NCI-H2227 (cell line): ENCODE data around the gene NPAS3.

Experiments used
- DNase-seq: peaks from one replicate; lab custom pipeline; 2025; ENCODE audit not compliant: unreplicated experiment; lab: John Stamatoyannopoulos, UW

Gene NPAS3

DNA sequence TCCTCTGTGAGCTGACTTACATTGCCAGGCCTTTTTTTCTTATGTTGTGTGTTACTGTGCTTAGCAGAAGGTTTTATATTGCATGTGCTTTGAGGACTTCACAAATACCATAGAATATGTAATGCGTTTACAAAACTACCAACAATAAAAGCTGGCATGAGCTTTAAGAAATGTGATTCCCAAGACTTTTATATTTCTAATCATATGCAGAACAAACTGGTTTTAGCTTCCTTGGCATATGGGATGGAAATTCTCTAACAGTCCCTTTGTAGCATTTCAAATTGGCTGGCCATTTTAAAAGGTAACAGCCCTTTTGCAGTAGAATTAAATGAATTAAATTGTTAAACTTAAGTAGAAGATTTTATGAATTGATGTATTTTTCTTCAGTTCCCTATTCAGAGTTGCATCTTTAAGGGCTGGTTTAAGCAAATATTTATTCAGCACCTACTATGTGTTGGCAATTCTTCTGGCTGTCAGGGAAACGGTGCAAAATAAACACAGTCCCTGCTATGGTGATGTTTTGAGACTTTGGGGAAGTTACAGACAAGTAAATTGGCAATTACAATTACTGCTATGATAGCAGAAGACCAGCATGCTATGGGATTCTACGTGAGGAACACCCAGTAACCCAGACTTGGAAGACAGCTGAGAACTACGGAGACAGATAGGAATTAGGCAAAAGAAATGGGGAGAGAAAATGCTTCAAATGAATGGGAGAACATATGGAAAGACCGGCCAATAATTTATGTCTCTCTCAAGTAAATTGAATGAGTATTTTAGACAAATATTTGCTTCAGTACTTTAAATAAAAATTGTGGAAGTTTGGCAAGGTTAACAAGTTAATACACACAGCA, 565.8 kb downstream of the NPAS3 start:
- DNase-seq: no peak

DNA sequence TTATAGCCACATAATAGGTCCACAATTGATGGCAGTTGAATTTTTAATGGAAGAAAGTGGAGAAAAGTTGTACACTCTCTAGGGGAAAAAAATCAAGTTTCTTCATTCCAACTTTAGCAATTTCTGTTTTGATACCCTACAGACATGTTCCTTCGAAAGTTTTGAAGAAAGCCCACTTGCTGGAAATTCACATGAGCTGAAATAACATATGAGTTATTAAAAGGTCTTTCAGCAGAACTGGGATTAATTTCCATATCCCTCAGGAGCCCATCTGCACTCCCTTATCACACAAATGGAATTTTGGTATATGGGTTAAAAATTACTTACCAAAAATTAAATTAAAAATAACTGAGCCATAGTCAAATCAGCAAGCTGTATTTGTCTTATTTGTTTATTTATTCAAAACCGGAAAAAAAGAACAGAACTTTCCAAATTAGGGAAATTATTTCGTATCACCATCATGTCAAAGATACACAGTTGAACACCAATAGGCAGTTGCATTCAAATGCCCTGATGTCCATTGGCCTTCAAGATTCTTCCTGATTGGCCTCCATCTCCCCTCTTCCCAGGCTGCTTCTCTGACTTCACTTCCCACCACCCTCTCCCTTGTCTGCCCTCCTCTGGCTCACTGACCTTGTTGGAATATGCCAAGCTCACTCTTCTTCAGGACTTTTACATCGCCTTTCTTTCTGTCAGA, 566.7 kb downstream of the NPAS3 start:
- no peak for DNase-seq

DNA sequence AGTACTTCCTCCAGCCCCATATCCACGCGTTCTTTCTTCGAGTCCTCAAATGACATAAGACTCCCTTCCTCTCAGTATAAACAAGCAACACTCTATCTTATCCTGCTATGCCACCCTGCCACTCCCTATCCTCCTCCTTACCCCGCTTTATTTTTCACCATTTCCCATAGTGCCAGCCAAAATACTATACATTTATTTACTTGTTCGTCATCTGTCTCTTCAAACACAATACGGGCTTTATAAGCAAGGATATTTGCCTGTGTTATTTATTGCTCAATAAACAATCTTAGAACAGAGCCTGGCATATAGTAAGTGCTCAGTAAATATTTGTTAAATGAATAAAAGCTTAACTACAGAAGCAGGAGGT, 567.3 kb downstream of the NPAS3 start:
- DNase-seq: no peak

DNA sequence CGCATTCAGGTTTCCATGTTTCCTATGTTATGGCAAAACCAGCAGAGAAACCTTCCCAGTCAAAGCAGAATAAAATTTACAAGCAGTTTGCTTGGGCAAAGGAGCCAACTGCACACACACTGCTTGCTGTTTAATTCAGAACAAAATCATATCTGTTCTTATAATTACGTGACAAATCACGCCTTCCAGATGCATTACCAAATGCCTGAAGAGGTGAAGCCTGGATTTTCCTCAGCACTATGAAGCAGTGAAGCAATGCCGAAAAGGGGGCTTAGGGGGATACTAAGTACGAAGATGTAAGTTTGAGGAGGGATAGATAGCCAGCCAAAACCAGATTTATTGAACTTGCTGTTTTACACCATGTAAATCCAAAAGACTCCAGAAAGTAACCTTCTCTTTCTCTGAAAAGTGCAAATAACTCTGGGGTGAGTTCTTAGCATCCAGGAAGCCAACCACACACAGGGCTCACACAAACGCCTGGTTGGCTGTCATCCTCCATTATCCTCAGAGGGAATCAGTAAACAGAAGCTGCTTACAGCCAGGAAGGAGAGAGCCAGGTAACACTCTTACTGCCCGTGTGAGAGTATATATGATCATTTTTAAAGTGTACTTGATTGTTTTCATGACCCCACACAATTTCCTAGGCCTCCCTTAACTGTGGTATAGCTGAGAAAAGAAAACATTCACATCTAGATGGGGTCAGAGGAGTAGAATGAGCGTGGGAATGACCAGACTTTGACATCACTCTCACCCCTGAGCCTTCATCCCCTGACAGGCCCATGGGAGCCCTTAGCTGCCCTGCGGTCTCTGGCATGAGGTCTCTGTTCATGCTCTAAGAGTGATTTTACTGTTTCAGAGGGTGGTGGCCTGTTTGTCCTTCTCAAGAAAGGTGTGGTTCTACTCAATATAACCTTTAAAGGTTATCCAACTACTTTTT, 569.7 kb downstream of the NPAS3 start:
- no peak for DNase-seq

DNA sequence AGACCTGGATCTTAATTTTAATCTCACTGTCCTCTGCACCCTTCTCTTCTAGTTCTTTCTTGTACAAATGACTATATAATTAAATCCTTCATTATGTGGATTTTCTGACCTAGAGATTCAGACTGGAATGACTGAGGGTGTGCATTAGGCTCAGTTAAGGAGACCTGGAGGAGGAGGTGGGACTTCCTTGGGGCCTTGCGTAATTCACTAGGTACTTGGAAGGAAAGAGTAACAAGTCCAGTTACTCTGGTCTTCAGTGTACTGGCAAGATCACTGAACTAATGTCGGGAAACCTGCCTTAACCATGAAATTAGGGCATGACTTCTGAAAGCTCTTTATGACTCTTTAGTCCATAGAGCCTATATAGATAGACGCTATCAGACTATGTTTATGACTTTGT, 570.8 kb downstream of the NPAS3 start:
- DNase-seq: no peak

DNA sequence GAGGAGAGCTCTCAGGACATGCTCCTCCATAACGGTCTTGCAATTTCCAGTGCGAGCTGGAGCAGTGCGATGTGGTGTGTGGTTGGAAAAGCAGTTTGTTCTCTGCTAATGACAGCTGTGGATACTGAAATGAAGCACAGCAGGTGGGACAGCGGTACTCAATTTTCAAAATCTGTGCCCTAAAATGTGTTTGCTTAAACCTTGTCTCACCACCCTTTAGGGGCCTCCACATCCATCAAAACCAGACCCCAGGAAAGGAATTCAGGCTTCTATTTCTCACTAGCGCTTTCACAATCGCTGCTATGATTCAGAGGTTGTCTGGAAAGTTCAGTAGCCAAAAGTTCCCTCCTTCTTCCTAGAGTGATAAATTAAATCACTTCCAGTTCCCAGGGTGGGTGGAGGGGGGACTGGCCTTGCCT, 571.4 kb downstream of the NPAS3 start:
- peak; percentile 26 for DNase-seq

DNA sequence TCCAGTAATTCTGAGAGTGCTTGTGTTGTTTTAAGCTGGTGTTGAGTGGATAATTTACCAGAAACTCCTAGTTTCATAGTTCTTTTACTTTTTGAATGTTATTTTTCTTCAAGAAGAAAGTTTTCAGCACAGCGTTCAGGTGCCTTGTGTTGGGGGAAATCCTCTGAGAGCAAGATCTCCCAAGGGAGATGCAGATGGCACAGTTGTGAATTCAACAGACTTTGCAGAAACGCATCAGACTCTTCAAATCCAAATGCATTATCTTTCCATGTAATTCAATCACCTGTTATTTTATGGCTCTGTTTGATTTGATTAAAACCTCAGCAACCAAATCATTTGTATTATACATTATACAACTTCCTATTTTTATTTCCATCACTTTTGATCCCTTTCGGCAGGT, 572.3 kb downstream of the NPAS3 start:
- DNase-seq: no peak

DNA sequence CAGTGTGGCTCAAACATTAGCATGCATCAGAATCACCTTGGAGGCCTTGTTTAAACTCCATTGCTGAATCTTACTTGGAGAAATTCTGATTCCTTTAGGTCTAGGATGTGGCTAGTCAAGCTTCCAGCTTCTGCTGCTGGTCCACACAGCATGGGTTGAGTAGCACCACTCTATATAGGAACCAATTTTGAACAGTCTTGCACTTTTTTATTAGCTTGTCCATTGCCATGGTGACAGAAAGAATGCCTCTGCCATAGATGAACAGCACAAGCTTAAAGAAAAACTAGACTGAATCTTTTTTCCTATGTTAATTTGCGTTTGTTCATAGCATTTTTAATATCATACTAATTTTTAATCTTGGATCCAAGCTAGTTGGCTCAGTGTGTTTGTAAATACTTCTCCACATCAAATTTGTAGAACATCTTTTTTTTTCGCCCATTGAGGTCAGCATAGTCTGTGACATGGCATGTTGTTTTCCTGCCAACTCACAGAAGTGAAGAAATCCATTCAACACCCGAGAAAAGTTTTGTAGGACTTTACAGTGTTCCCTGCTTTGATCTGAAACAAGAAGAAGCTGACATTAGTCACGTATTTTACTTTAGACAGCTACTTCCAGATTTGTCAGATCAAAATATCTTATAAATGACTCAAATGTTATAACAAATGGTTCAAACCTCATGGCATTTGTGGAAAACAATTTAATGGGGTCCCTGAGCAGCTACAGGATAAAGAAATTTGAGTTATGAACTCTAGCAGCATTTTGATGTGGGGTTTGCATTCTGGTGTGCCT, 573.4 kb downstream of the NPAS3 start:
- no peak for DNase-seq

DNA sequence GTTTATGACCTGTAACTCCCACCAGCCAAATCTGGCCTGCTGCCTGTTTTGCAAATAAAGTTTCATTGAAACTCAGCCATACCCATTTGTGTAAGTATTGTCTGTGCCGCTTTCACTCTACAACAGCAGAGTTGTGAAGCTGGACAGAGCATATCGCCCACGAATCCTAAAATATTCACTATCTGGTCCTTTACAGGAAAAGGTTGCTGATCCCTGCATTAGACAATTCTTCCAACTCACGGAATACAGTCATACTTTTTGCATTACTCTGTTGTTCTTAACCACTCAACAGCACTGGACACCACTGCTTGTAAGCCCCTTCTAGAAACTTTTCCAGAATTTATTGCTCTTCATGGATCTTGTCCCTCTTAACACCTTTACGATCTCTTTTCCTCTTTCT, 576.8 kb downstream of the NPAS3 start:
- no peak for DNase-seq

DNA sequence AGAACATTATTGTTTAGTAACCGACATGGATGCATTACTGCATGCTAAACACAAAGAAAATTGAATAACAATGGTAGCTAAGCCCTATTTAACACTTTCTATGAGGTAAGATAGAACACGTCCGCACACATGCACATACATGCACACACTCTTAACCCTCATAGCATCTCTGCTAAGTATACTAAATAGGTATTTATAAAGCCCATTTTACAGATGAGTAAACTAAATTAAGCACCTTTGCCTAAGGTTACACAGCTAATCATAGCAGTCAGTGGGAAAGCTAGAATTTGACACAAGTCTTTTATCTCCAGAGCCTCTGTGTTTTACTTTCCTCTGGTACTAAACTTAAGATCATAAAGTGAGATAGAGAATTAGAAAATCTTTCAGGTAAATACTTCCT, 577.2 kb downstream of the NPAS3 start:
- no peak for DNase-seq

DNA sequence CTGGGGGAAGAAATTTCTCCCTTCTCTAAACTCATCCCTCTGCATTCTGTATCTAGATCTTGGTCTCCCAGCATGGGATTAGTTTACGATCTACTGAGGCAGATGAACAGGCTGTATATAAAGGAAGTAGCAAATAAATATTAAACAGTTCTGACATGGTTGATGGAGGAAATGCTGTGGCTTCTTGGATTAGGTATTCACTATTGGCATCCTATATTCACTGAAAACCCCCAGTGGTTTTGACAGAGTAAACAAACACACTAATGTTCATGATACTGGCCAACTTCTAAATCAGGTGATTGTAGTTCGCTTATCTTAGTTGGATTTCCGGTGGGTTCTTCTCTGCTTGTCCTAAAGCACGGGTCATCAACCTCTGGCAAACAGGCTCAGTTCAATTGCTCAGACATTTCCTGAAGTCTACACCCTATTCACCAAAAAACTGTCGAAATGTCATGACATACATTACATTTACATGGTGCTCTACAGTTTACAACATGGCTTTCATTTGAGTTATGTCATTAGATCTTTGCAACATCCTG, 578.3 kb downstream of the NPAS3 start:
- no peak for DNase-seq

DNA sequence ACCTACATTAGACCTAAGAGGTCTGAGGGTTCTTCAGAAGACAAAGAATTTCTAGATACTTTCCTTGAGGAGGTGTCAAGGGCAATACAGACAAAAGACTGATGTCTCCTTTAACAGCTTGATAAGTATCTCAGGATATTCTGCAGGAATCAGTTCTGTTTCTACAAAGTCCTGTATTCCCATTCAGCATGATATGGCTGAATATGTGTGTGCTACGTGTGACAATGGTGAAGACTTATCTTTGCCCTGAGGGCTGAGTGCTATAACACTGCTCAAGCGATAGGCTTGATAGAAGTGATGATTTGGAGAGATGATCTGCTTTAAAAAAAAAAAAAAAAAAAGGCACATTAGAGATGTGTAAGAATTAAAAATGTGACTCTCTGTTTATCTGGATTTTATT, 582.5 kb downstream of the NPAS3 start:
- peak; percentile 57 for DNase-seq

DNA sequence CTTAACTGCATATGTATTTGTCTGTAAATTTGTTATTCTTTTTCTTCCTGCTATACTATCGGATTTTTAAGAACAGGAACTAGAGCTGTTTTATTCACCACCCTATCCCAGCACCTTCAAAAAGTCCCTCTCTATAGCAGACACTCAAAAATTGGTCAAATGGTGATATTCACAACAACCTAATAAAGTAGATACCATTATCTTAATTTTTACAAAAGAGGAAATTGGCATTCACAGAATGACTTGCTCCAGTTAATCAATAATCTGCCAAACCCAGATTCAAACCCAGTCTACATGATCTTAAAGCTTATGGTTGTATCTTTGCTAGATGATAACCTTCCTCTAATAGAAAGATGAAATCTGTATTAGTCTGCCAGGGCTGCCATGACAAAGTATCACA, 585.6 kb downstream of the NPAS3 start:
- DNase-seq: no peak

DNA sequence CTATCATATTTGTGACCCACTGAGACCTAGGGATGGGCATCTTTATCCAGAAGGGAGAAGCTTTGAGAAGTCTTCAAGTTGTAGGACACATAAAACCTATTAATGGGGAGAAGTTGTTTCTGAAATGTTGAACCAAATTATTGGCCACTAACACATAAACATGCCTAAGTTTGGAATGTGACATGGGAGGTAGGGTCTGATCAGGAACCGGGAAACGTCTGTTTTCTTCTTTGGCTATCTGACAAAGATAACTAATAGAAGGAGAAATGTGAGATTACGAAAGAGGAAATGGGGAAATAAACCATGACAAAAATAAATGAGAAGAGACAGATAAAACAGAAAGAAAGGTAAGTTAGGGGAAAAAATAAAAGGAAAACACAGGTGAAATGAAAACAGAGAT, 586.9 kb downstream of the NPAS3 start:
- DNase-seq: no peak

DNA sequence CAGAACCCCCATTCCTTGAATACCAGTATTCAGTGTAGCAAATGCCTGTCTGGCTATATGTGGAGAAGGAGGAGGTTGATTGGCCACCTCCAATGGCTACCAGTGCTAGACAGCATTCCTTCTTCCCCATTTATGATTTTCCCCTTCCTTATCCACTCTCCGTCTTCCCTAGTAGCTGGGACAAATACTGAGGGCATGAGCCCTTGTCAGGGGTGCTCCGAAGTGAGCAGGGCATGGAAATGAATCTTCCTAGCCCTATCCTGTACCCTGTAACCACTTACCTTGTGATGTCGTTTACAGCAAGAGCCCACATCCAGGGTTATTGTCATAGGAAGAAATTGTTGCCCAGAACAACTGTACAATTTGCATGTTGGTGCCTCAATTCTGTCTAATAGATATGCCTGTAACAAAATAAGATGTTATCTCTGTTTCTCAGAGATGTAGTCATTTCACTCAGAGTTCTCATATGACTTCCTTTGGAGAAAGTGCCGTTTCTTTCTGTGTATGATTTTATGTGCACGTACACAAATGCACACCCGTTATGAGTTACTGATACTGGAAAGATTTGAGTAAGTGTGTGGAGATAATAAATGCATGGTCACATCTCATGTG, 588.5 kb downstream of the NPAS3 start:
- DNase-seq: no peak

DNA sequence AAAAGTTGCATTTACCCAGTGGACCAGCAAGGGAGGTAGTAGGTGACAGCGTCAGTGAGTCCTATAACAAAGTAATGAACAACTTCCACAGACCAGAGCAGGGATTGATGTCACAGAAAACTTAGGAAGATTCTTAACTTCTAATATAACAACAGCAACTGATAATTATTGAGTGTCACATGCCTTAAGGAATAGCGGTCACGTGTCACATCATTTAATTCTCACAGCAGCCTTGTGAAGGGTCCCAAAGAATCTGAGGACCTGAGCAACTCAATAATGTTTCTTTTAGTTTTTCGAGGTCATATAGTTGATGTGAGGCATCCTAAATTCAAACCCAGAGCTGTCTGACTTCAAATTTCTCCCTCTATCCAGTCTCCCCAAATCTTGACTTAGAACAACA, 590.0 kb downstream of the NPAS3 start:
- DNase-seq: no peak

DNA sequence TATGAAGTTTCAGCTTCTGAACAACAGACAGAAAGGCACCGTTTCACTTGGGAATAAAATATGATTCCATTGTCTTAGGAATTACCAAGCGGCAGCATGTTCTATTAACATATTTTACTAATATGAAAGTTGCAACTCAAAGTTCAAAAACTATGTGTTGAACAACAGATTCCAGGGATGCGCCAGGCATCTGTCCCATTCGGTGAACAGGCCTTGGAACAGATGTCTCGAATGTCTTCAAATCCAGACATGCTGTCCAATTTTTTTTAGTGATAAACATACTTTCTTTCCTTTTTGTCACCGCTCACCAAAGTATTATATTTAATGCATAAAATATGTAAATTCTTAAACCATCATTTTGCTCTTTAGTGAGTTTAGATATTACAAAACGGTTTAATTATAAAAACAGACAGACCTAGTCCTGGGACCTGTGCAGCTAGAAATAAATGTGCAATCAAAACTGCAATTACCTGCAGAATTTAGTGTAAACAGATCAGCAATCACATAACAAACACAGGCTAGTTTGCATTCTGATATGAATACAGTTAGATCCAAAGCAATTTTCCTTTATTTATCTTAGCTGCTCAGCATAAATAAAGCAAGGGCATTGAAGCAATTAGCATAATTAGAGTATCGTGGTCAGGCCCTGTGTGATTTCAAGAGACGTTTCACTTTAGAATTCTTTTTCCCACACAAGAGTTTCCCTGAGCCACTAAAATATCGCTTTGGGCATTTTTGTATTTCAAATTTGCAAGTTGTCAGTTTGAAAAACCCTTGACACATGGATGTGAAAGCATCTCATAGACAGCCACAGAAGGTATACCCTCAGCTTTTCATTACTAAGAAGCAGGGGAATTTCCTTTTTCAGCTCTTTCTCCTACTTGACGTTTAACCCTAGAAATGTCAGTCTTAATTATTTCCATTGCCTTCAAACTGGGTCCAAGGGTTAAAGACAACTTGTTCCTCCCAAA, 591.4 kb downstream of the NPAS3 start:
- DNase-seq: no peak

DNA sequence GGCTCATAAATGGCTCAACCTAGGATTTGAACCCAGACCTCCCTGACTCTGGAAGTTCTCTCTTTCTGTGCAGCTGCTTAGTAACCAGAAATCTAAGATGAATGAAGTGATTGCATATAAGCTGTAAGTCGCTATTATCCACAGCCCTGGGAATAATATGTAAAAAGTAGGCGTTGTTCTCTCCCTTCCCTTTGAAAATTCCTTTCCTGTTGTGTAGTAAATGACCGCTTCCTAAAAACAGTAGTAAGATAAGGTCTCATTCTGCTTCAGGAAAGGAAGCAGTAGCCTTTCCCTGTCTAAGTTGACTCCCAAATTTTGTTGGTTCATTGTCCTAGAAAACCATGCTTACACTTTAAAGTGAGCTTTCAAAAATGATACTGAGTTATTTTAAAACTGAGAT, 593.9 kb downstream of the NPAS3 start:
- no peak for DNase-seq

DNA sequence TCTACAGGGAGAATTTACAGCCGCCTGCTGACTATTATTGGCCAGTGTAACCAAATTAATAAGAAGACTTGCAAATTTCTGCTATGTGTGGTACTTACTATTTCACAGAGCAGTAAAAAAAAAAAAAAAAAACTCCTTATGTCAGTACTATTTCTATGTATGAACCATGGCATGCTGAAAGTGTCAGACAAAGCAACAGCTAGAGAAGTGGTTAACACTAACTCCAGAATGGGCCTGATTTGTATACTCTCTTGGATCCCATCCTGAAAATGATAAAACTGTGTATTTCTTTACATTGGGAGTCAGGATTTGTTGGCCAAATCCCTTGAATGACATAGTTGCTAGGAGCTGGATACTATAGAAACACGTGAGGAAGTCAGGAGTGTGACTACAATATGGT, 595.4 kb downstream of the NPAS3 start:
- no peak for DNase-seq
